Nephron progenitor cell (in vitro differentiated cells): ENCODE measurements around the gene USP2.

Experiments used
- DNase-seq: peaks from one replicate; pipeline ENCODE4 v3.0.0; 2021
- H3K27ac Mint-ChIP-seq: 2 replicates; pipeline ENCODE4 v1.8.0; 2021; ENCODE audit warnings: mild to moderate bottlenecking, moderate library complexity, mixed read lengths
- H3K27me3 Mint-ChIP-seq: 2 replicates; pipeline ENCODE4 v1.8.0; 2021; ENCODE audit warnings: mild to moderate bottlenecking, low read depth, mixed read lengths; ENCODE audit not compliant: poor library complexity
- H3K36me3 Mint-ChIP-seq: 2 replicates; pipeline ENCODE4 v1.8.0; 2021; ENCODE audit warnings: low read depth, mixed read lengths
- H3K4me1 Mint-ChIP-seq: 2 replicates; pipeline ENCODE4 v1.8.0; 2021; ENCODE audit warnings: mixed read lengths
- H3K4me3 Mint-ChIP-seq: 2 replicates; pipeline ENCODE4 v1.8.0; 2021; ENCODE audit warnings: mild to moderate bottlenecking, moderate library complexity, mixed read lengths
- H3K9me3 Mint-ChIP-seq: 2 replicates; pipeline ENCODE4 v1.8.0; 2021; ENCODE audit warnings: mild to moderate bottlenecking, moderate library complexity, mixed read lengths
- TF ChIP-seq, protein P1 (sequence below): fragments of 200-600 bp; sonication (generic); IDR thresholded peaks from 2 replicates; pipeline ENCODE4 v1.5.0; 2021; ENCODE audit warnings: antibody characterized with exemption

The USP2 gene

DNA sequence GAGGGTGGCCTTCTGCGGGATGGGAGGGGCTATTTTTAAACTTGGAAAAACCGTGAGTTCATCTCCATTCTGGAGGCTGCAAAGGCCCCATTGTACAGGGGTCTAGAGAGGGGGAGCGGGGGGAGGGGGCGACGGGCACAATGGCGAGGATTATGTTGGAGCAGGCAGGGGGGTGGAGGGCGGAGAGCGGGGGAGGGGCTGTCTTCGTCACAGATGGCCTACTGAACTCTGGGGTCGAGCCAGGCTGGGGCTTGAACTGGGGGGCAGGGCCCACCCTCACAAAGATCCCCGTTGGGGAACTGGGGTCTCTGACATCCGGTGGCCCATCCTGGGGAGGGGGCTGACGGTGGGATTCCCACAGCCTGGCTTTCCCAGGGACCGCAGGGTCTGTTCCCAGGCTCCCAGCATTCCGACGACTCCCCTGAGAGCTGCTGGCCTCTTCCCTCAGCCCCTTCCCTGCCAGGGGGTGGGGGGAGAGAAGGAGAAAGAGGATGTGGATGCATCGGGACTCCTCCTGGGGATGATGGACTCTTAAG is 61.2 kb downstream of the USP2 start:
- DNase-seq: peak; percentile 70
- no peaks in the 10 kb centered on the region for H3K36me3 Mint-ChIP-seq
- H3K9me3 Mint-ChIP-seq: no peaks in the 10 kb centered on the region
- TF ChIP-seq, protein P1, sequence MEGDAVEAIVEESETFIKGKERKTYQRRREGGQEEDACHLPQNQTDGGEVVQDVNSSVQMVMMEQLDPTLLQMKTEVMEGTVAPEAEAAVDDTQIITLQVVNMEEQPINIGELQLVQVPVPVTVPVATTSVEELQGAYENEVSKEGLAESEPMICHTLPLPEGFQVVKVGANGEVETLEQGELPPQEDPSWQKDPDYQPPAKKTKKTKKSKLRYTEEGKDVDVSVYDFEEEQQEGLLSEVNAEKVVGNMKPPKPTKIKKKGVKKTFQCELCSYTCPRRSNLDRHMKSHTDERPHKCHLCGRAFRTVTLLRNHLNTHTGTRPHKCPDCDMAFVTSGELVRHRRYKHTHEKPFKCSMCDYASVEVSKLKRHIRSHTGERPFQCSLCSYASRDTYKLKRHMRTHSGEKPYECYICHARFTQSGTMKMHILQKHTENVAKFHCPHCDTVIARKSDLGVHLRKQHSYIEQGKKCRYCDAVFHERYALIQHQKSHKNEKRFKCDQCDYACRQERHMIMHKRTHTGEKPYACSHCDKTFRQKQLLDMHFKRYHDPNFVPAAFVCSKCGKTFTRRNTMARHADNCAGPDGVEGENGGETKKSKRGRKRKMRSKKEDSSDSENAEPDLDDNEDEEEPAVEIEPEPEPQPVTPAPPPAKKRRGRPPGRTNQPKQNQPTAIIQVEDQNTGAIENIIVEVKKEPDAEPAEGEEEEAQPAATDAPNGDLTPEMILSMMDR: no peak
- peak overlapping the region; percentile 61 for H3K4me3 Mint-ChIP-seq
- peaks cover 17% of the 10 kb centered on the region for H3K27me3 Mint-ChIP-seq
- peak overlapping the region; percentile 52 for H3K27ac Mint-ChIP-seq
- H3K4me1 Mint-ChIP-seq: peaks cover 64% of the 10 kb centered on the region

- TF ChIP-seq, protein P1: no peak
- no peaks in the 10 kb centered on the region for H3K36me3 Mint-ChIP-seq
- peak overlapping the region; percentile 58 for H3K4me3 Mint-ChIP-seq
- peak overlapping the region; percentile 52 for H3K27ac Mint-ChIP-seq
- H3K9me3 Mint-ChIP-seq: no peaks in the 10 kb centered on the region
- H3K4me1 Mint-ChIP-seq: peaks cover 66% of the 10 kb centered on the region
- H3K27me3 Mint-ChIP-seq: peaks cover 23% of the 10 kb centered on the region
- DNase-seq: no peak
Observed at GRCh38 chr11:119319700-119320239, 61.7 kb downstream of the USP2 start.

- Mint-ChIP-seq H3K36me3 (no peaks in the 10 kb centered on the region), H3K9me3 (no peaks in the 10 kb centered on the region), H3K27ac (peak overlapping the region; percentile 65), H3K4me3 (peak overlapping the region; percentile 54), H3K27me3 (peaks cover 28% of the 10 kb centered on the region), H3K4me1 (peaks cover 62% of the 10 kb centered on the region)
- no peak for DNase-seq
- TF ChIP-seq, protein P1: no peak
Observed at GRCh38 chr11:119319136-119319699, 62.3 kb downstream of the USP2 start.

GRCh38 chr11:119318240-119319135 is 63.0 kb downstream of the USP2 start:
- Mint-ChIP-seq H3K4me3 (peak overlapping the region; percentile 54), H3K9me3 (no peaks in the 10 kb centered on the region), H3K27me3 (peaks cover 30% of the 10 kb centered on the region), H3K36me3 (no peaks in the 10 kb centered on the region), H3K4me1 (peaks cover 55% of the 10 kb centered on the region), H3K27ac (peak overlapping the region; percentile 65)
- TF ChIP-seq, protein P1: no peak
- no peak for DNase-seq

GRCh38 chr11:119317592-119318239 is 63.8 kb downstream of the USP2 start:
- TF ChIP-seq, protein P1: no peak
- no peak for DNase-seq
- peaks cover 50% of the 10 kb centered on the region for H3K4me1 Mint-ChIP-seq
- no peaks in the 10 kb centered on the region for H3K36me3 Mint-ChIP-seq
- no peak overlapping the region for H3K27ac Mint-ChIP-seq
- peaks cover 26% of the 10 kb centered on the region for H3K27me3 Mint-ChIP-seq
- no peaks in the 10 kb centered on the region for H3K9me3 Mint-ChIP-seq
- peak overlapping the region; percentile 45 for H3K4me3 Mint-ChIP-seq
